Right lobe of liver (tissue), 6 donors: ENCODE results near the gene GCNT1. TPM values are rescaled to one million over a fixed set of nuclear protein-coding genes. Genes with fewer than 3 reads are reported as not detected.

Experiments used
- ATAC-seq, 4 donors: fragments of 200-7000 bp; cut with Tn5 transposase; one replicate each; pipeline ENCODE4 v1.9.1; 2020; ENCODE audit warnings: mild to moderate bottlenecking in 4 of 4, moderate library complexity in 4 of 4
- DNase-seq, 3 donors: peaks; one replicate each; pipeline ENCODE4 v3.0.0-alpha.2; 2020
- H3K27ac ChIP-seq, 3 donors: fragments of 200-600 bp; one replicate each; pipeline ENCODE4 v1.8.0; 2022
- H3K27me3 ChIP-seq, 2 donors: fragments of 200-600 bp; one replicate each; pipeline ENCODE4 v1.8.0; 2022
- H3K36me3 ChIP-seq, 4 donors: fragments of 200-600 bp; sonication (generic) in 1 of 4; one replicate each; pipeline versions ENCODE4 v1.5.1 to v1.8.0; 2017 to 2022; ENCODE audit warnings: control low read depth in 1 of 4
- H3K4me1 ChIP-seq, 4 donors: fragments of 200-600 bp; sonication (generic) in 1 of 4; one replicate each; pipeline versions ENCODE4 v1.5.1 to v1.8.0; 2017 to 2022; ENCODE audit warnings: control low read depth in 1 of 4
- H3K4me3 ChIP-seq, 3 donors: fragments of 200-600 bp; one replicate each; pipeline ENCODE4 v1.8.0; 2022
- H3K9me3 ChIP-seq, 4 donors: fragments of 200-600 bp; sonication (generic) in 1 of 4; one replicate each; pipeline versions ENCODE4 v1.5.1 to v1.8.0; 2017 to 2022; ENCODE audit warnings: control low read depth in 1 of 4
- CTCF ChIP-seq, 4 donors: fragments of 200-600 bp in 3 of 4; fragments of 450-650 bp in 1 of 4; IDR thresholded peaks; one replicate each; pipeline versions ENCODE4 v1.5.1 to v1.8.0; 2016 to 2022; ENCODE audit warnings: antibody characterized with exemption in 4 of 4, mild to moderate bottlenecking in 2 of 4
- POLR2A ChIP-seq: fragments of 450-650 bp; IDR thresholded peaks from one replicate; pipeline ENCODE4 v1.6.1; 2017; ENCODE audit warnings: antibody characterized with exemption, mild to moderate bottlenecking
- WGBS: methylation state at CpG from one replicate; pipeline ENCODE4 v1.1.6; 2018; ENCODE audit warnings: low coverage, low lambda C conversion rate; ENCODE audit not compliant: insufficient coverage; ENCODE audit errors: missing lambda C conversion rate; 5-methylcytosine and 5-hydroxymethylcytosine counted together
- intact Hi-C, 2 donors: fragments of 100-400 bp; cut with DNase I; formaldehyde crosslinking; loops; one replicate each; pipeline versions ENCODE4 v1.11.2 to v1.14.1; 2022
- total RNA-seq, 6 experiments: library from RNA; depleted of rRNA in 2 of 6; stranded (reverse); fragments of >200 nt in 2 of 6; fragmentation: NEBNext Ultra II Directional in 3 of 6; extraction: Animal tissue kit (Norgen Biotek cat#: 25700) in 3 of 6; gene quantifications; one replicate each; pipeline versions ENCODE4 v1.1.0 to v1.2.4, GENCODE V29; 2016 to 2023
- donor health status: DM: no; HTN: yes; CAD: no.
- donor health status: DM: no; HTN: no; CAD: no.
- donor health status: DM: no; HTN: no; CAD: no.
- donor health status: DM: no; HTN: yes; CAD: no.
- donor health status: DM: no; HTN: yes; CAD: no.

Gene GCNT1
- total RNA-seq, 6 experiments from 2014 or later, result 1.1 to 3.6 (median 2.7) TPM

DNA sequence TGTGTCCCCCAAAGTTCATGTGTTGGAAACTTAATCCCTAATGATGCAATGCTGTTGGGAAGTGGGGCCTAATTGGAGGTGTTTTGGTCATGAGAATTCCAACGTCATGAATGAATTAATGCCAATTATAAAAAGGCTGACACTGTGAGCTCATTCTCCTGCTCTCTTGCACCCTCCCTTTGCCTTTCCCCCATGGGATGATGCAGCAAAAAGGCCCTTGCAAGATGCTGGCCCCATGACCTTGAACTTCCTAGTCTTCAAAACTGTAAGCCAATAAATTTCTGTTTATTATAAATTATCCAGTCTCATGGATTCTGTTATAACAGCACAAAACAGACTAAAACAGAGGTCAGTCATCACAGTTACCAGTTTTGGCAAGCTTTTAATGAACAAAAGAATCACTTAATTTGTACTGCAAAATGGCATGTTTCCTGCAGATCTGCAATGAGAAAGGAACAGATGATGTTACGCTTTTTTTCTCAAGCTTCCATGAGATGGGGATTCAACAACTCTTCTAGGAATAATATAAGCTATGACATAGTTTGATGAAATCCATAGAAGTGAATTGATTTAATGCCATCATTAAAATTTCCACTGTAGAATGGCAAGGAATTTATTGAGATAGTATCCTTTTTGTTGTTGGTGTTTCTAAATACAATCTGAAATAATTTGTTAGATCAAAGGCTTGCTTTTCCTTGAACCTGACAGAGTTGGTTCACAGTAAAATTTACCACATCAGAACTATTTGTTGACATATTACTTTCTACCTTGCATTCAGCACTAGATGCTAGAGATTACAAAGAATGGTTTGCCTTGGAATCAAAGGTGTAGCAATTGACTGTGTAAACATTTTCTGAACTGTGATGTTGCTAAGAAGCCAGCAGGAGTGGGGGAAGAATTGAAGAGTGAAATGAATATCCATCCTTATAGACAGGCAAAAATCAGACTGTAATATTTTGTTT, 35.5 kb upstream of the GCNT1 start:
- TF ChIP-seq POLR2A, result no peak
- no peak for TF ChIP-seq CTCF (IDR thresholded peaks at IDR 0.05)
- no peaks in the 10 kb centered on the region for H3K4me1 ChIP-seq
- DNase-seq (no peak), ATAC-seq (peak in 2 of 4 donors; percentile 37 to 39)
- no peaks in the 10 kb centered on the region for H3K9me3 ChIP-seq
- intact Hi-C loops, result no loop called here
- 64% methylated on average over 2 of the region's 2 CpGs for WGBS
- H3K27ac ChIP-seq, result no peak overlapping the region
- H3K4me3 ChIP-seq, result no peak overlapping the region
- no peaks in the 10 kb centered on the region for H3K36me3 ChIP-seq
- no peaks in the 10 kb centered on the region for H3K27me3 ChIP-seq

DNA sequence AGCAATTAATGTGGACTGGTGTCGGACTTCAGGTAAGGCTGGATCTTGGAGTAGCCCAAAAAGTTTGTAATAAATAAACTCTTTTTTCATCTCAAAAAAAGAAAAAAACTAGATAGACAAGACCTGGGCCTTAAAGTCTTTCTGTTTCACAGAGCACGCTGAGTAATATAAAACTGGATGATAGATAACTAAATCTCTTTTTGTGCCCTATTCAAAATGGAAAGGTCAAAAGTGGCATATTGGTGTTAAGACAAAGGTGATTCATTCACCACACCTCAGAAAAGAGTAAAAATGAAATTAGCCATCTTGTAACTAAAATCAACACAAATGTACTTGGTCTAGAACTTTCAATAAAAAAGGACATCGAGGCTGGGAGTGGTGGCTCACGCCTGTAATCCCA, 34.5 kb upstream of the GCNT1 start:
- ATAC-seq, result no peak
- intact Hi-C loops, result no loop called here
- WGBS, result 88% methylated on average over 4 of the region's 4 CpGs

GRCh38 chr9:76425677-76426453, 33.1 kb upstream of the GCNT1 start:
- no peak for ATAC-seq
- intact Hi-C loops, result no loop called here
- Histone ChIP-seq H3K9me3 (no peaks in the 10 kb centered on the region), H3K4me3 (no peak overlapping the region), H3K4me1 (no peaks in the 10 kb centered on the region), H3K27me3 (no peaks in the 10 kb centered on the region), H3K36me3 (no peaks in the 10 kb centered on the region), H3K27ac (no peak overlapping the region)
- WGBS, result 77% methylated on average over 7 of the region's 8 CpGs
- TF ChIP-seq CTCF (IDR thresholded peaks at IDR 0.05) (no peak), POLR2A (no peak)
- no peak for DNase-seq

More for the DNA sequence above, 34.5 kb upstream of the GCNT1 start:
- Histone ChIP-seq H3K36me3 (no peaks in the 10 kb centered on the region), H3K4me1 (no peaks in the 10 kb centered on the region), H3K9me3 (no peaks in the 10 kb centered on the region), H3K27me3 (no peaks in the 10 kb centered on the region), H3K27ac (no peak overlapping the region), H3K4me3 (no peak overlapping the region)
- TF ChIP-seq CTCF (IDR thresholded peaks at IDR 0.05) (no peak), POLR2A (no peak)
- no peak for DNase-seq

DNA sequence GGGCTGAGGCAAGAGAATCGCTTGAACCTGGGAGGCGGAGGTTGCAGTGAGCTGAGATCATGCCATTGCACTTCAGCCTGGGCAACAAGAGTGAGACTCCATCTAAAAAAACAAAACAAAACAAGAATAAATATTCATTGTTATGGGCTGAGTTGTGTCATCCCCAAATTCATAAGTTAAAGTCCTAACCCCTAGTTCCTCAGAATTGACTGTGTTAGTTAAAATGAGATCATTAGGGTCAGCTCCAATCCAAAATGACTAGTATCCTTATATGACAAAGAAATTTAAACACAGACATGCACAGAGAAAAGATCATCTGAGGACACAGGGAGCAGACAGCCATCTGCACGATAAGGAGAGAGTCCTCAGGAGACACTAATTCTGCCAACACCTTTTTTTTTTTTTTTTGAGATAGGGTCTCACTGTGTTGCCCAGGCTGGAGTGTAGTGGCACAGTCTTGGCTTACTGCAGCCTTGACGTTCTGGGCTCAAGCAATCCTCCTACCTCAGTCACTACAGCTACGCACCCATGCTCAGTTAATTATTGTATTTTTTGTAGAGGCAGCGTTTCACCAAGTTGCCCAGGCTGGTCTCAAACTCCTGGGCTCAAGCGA, 32.1 kb upstream of the GCNT1 start:
- Histone ChIP-seq H3K27me3 (no peaks in the 10 kb centered on the region), H3K4me1 (no peaks in the 10 kb centered on the region), H3K4me3 (no peak overlapping the region), H3K9me3 (no peaks in the 10 kb centered on the region), H3K36me3 (no peaks in the 10 kb centered on the region), H3K27ac (no peak overlapping the region)
- DNase-seq (no peak), ATAC-seq (no peak)
- WGBS, result 88% methylated on average over 7 of the region's 7 CpGs
- no peak for TF ChIP-seq CTCF (IDR thresholded peaks at IDR 0.05)
- no peak for TF ChIP-seq POLR2A
- intact Hi-C loops, result no loop called here
